ENCODE results near the gene GUCY1A2.

GUCY1A2 gene

GRCh38 chr11:106714199-106714598 lies 304.1 kb downstream of the GUCY1A2 start:
- no peak for DNase-seq (ENCODE audit: low spot score)
- in situ Hi-C loops (cut with MboI; ENCODE audit: low sequenced_read_pairs, unreplicated experiment) = no loop called here
- TF ChIP-seq CTCF (IDR thresholded peaks at IDR 0.05; ENCODE audit: borderline replicate concordance, control extremely low read depth, extremely low read depth, insufficient read depth, missing control alignments) = no peak

GRCh38 chr11:106708348-106708747 lies 309.9 kb downstream of the GUCY1A2 start:
- in situ Hi-C loops (cut with MboI; ENCODE audit: low sequenced_read_pairs, unreplicated experiment) = no loop called here
- DNase-seq (ENCODE audit: low spot score) = no peak
- no peak for TF ChIP-seq CTCF (IDR thresholded peaks at IDR 0.05; ENCODE audit: borderline replicate concordance, control extremely low read depth, extremely low read depth, insufficient read depth, missing control alignments)

GRCh38 chr11:106706355-106706754 lies 311.9 kb downstream of the GUCY1A2 start:
- in situ Hi-C loops (cut with MboI; ENCODE audit: low sequenced_read_pairs, unreplicated experiment) = no loop called here
- DNase-seq (ENCODE audit: low spot score) = no peak
- TF ChIP-seq CTCF (IDR thresholded peaks at IDR 0.05; ENCODE audit: borderline replicate concordance, control extremely low read depth, extremely low read depth, insufficient read depth, missing control alignments) = no peak

- in situ Hi-C loops (cut with MboI; ENCODE audit: low sequenced_read_pairs, unreplicated experiment) = no loop called here
- no peak for DNase-seq (ENCODE audit: low spot score)
- no peak for TF ChIP-seq CTCF (IDR thresholded peaks at IDR 0.05; ENCODE audit: borderline replicate concordance, control extremely low read depth, extremely low read depth, insufficient read depth, missing control alignments)
These were observed 315.5 kb downstream of the GUCY1A2 start for GRCh38 chr11:106702805-106703204.

- no peak for DNase-seq (ENCODE audit: low spot score)
- in situ Hi-C loops (cut with MboI; ENCODE audit: low sequenced_read_pairs, unreplicated experiment) = no loop called here
- no peak for TF ChIP-seq CTCF (IDR thresholded peaks at IDR 0.05; ENCODE audit: borderline replicate concordance, control extremely low read depth, extremely low read depth, insufficient read depth, missing control alignments)
These were observed 321.2 kb downstream of the GUCY1A2 start for GRCh38 chr11:106697058-106697457.

- DNase-seq (ENCODE audit: low spot score) = no peak
- TF ChIP-seq CTCF (IDR thresholded peaks at IDR 0.05; ENCODE audit: borderline replicate concordance, control extremely low read depth, extremely low read depth, insufficient read depth, missing control alignments) = no peak
- in situ Hi-C loops (cut with MboI; ENCODE audit: low sequenced_read_pairs, unreplicated experiment) = no loop called here
These were observed 322.8 kb downstream of the GUCY1A2 start for GRCh38 chr11:106695506-106695905.

- TF ChIP-seq CTCF (IDR thresholded peaks at IDR 0.05; ENCODE audit: borderline replicate concordance, control extremely low read depth, extremely low read depth, insufficient read depth, missing control alignments) = no peak
- in situ Hi-C loops (cut with MboI; ENCODE audit: low sequenced_read_pairs, unreplicated experiment) = no loop called here
- no peak for DNase-seq (ENCODE audit: low spot score)
These were observed 323.8 kb downstream of the GUCY1A2 start for GRCh38 chr11:106694501-106694900.
